Transverse colon (tissue), 4 donors: ENCODE data around the gene PLEKHB2. TPM values are rescaled to one million over a fixed set of nuclear protein-coding genes. Genes with fewer than 3 reads are reported as not detected.
A peak's percentile ranks its signal among the peaks of the same experiment; 100 is the strongest.

Experiments
- DNase-seq: peaks from one replicate; pipeline ENCODE4 v3.0.0-alpha.2; 2019
- H3K27ac ChIP-seq, 4 donors: fragments of 200-600 bp; sonication (generic); 2 replicates each; pipeline ENCODE4 v1.5.1; 2016 to 2018; ENCODE audit warnings: inconsistent platforms in 4 of 4
- H3K27me3 ChIP-seq: fragments of 200-600 bp; sonication (generic); 2 replicates; pipeline ENCODE4 v1.5.1; 2017; ENCODE audit warnings: inconsistent platforms
- H3K36me3 ChIP-seq, 4 donors: fragments of 200-600 bp; sonication (generic); 2 replicates each; pipeline ENCODE4 v1.5.1; 2017 to 2019; ENCODE audit warnings: inconsistent platforms in 4 of 4
- H3K4me1 ChIP-seq, 4 donors: fragments of 200-600 bp; sonication (generic); 2 replicates each; pipeline ENCODE4 v1.5.1; 2017 to 2020; ENCODE audit warnings: inconsistent platforms in 4 of 4
- H3K4me3 ChIP-seq, 4 donors: fragments of 200-600 bp; sonication (generic); 1 replicate in 1 of 4; 2 replicates in 3 of 4; pipeline versions ENCODE4 v1.5.1 to v1.6.1; 2017 to 2019; ENCODE audit warnings: inconsistent platforms in 4 of 4
- H3K9me3 ChIP-seq, 2 donors: fragments of 200-600 bp; sonication (generic); 2 replicates each; pipeline ENCODE4 v1.5.1; 2017 to 2019; ENCODE audit warnings: inconsistent platforms in 2 of 2
- CTCF ChIP-seq, 5 experiments: fragments of 200-600 bp in 3 of 5; fragments of 450-650 bp in 2 of 5; sonication (generic) in 3 of 5; IDR thresholded peaks; 1 replicate in 2 of 5; 2 replicates in 3 of 5; pipeline ENCODE4 v1.5.1; 2016 to 2017; ENCODE audit warnings: antibody characterized with exemption in 5 of 5, inconsistent platforms in 3 of 5, mild to moderate bottlenecking in 2 of 5, moderate library complexity in 1 of 5
- EP300 ChIP-seq: sonication (generic); formaldehyde crosslinking; IDR thresholded peaks from one replicate; pipeline ENCODE4 v1.6.1; 2017; ENCODE audit warnings: antibody characterized with exemption, low read depth
- POLR2A ChIP-seq: fragments of 450-650 bp; IDR thresholded peaks from one replicate; pipeline ENCODE4 v1.6.1; 2016; ENCODE audit warnings: antibody characterized with exemption, mild to moderate bottlenecking, moderate library complexity
- POLR2AphosphoS5 ChIP-seq, 3 donors: sonication (generic); formaldehyde crosslinking; IDR thresholded peaks; one replicate each; pipeline ENCODE4 v1.6.1; 2016; ENCODE audit warnings: antibody characterized with exemption in 3 of 3
- WGBS, 2 donors: methylation state at CpG; one replicate each; pipeline ENCODE4 v1.1.5; 2018; ENCODE audit warnings: low coverage in 1 of 2; 5-methylcytosine and 5-hydroxymethylcytosine counted together
- in situ Hi-C, 4 donors: fragments of 200-750 bp; cut with MboI; loops; one replicate each; pipeline versions ENCODE4 v1.15.0 to v1.15.1; 2017; ENCODE audit warnings: low sequenced_read_pairs in 3 of 4, low pct_ligation_motif_present in 1 of 4, low pct_unique_long_range_greater_than_20kb in 1 of 4
- intact Hi-C: fragments of 100-400 bp; cut with DNase I; formaldehyde crosslinking; loops from one replicate; pipeline ENCODE4 v1.15.1; 2023; ENCODE audit warnings: low total_unique reads
- total RNA-seq, 4 donors: library from RNA; depleted of rRNA; stranded (reverse); fragments of >200 nt; gene quantifications; one replicate each; pipeline ENCODE4 v1.1.0, GENCODE V29; 2016

The PLEKHB2 gene
- total RNA-seq, 4 donors from 2014 or later: 35.4 to 222 (median 131) TPM

GRCh38 chr2:131121464-131121863, 16.3 kb downstream of the PLEKHB2 start:
- WGBS, 2 donors: 100% methylated on average over 4 of the region's 4 CpGs; no CpG with 5 or more reads in 1 of the 2 donors
- intact Hi-C loops: no loop called here
- in situ Hi-C loops: no loop called here
- peak overlapping the region in 1 of 4 donors; percentile 4 for H3K27ac ChIP-seq
- H3K36me3 ChIP-seq: peaks cover 0 to 16% (median 3%) of the 10 kb centered on the region in 4 donors
- H3K4me3 ChIP-seq: no peak overlapping the region
- TF ChIP-seq POLR2AphosphoS5 (IDR thresholded peaks at IDR 0.05) (no peak), CTCF (IDR thresholded peaks at IDR 0.05) (no peak), EP300 (no peak), POLR2A (no peak)
- H3K9me3 ChIP-seq: no peaks in the 10 kb centered on the region
- H3K4me1 ChIP-seq: peaks cover 0 to 10% (median 0%) of the 10 kb centered on the region in 4 donors
- no peak for DNase-seq
- no peaks in the 10 kb centered on the region for H3K27me3 ChIP-seq

- no peak for TF ChIP-seq POLR2A
- no peak for TF ChIP-seq POLR2AphosphoS5 (IDR thresholded peaks at IDR 0.05)
- TF ChIP-seq CTCF (IDR thresholded peaks at IDR 0.05): no peak
- no peak for TF ChIP-seq EP300
- in situ Hi-C loops: no loop called here
- H3K36me3 ChIP-seq: peaks cover 0 to 26% (median 8%) of the 10 kb centered on the region in 4 donors
- intact Hi-C loops: no loop called here
- no peak overlapping the region for H3K4me3 ChIP-seq
- no peaks in the 10 kb centered on the region for H3K27me3 ChIP-seq
- no peaks in the 10 kb centered on the region for H3K9me3 ChIP-seq
- no peak for DNase-seq
- no peak overlapping the region for H3K27ac ChIP-seq
- WGBS, 2 donors: 96 to 100% methylated on average over 4 of the region's 4 CpGs
- peaks cover 0 to 10% (median 0%) of the 10 kb centered on the region in 4 donors for H3K4me1 ChIP-seq
Measured at GRCh38 chr2:131122496-131122895, 17.4 kb downstream of the PLEKHB2 start.

- 99 to 100% methylated on average over 3 of the region's 3 CpGs for whole genome bisulfite sequencing, 2 donors
- intact Hi-C loops (no loop called here), in situ Hi-C loops (no loop called here)
- no peak for DNase-seq
- H3K9me3 ChIP-seq: no peaks in the 10 kb centered on the region
- peaks cover 0 to 33% (median 10%) of the 10 kb centered on the region in 4 donors for H3K36me3 ChIP-seq
- H3K27me3 ChIP-seq: no peaks in the 10 kb centered on the region
- no peak overlapping the region for H3K4me3 ChIP-seq
- peaks cover 0 to 10% (median 0%) of the 10 kb centered on the region in 4 donors for H3K4me1 ChIP-seq
- TF ChIP-seq EP300: no peak
- no peak for TF ChIP-seq POLR2AphosphoS5 (IDR thresholded peaks at IDR 0.05)
- TF ChIP-seq POLR2A: no peak
- no peak for TF ChIP-seq CTCF (IDR thresholded peaks at IDR 0.05)
- H3K27ac ChIP-seq: no peak overlapping the region
Measured at GRCh38 chr2:131123192-131123591, 18.1 kb downstream of the PLEKHB2 start.

- Histone ChIP-seq H3K27ac (no peak overlapping the region), H3K27me3 (no peaks in the 10 kb centered on the region), H3K4me3 (no peak overlapping the region), H3K9me3 (no peaks in the 10 kb centered on the region), H3K36me3 (peaks cover 0 to 51% (median 12%) of the 10 kb centered on the region in 4 donors), H3K4me1 (peaks cover 0 to 10% (median 0%) of the 10 kb centered on the region in 4 donors)
- no peak for DNase-seq
- TF ChIP-seq EP300: no peak
- TF ChIP-seq CTCF (IDR thresholded peaks at IDR 0.05): no peak
- no peak for TF ChIP-seq POLR2AphosphoS5 (IDR thresholded peaks at IDR 0.05)
- TF ChIP-seq POLR2A: no peak
- 92 to 98% methylated on average over 5 to 7 of the region's 7 CpGs for WGBS, 2 donors
- in situ Hi-C loops (no loop called here), intact Hi-C loops (no loop called here)
Measured at GRCh38 chr2:131125195-131125757, 20.1 kb downstream of the PLEKHB2 start.
